DMS53 (cell line): ENCODE measurements around the gene MYH13.
A peak's percentile ranks its signal among the peaks of the same experiment; 100 is the strongest.
"Not testable (repeated sequence)": the region's sequence is repeated elsewhere in the genome, so short reads cannot be mapped to it uniquely, and the experiment has no call there.

Experiments
- DNase-seq: peaks from one replicate; lab custom pipeline; 2025; lab: John Stamatoyannopoulos, UW

The MYH13 gene

GRCh38 chr17:10304758-10305300 is 68.0 kb downstream of the MYH13 start:
- DNase-seq, result no peak

GRCh38 chr17:10297691-10298090 is 75.1 kb downstream of the MYH13 start:
- DNase-seq, result no peak

GRCh38 chr17:10295728-10296343 is 77.0 kb downstream of the MYH13 start:
- DNase-seq, result peak; percentile 56

GRCh38 chr17:10294180-10294579 is 78.6 kb downstream of the MYH13 start:
- no peak for DNase-seq

GRCh38 chr17:10292057-10292937 is 80.5 kb downstream of the MYH13 start:
- DNase-seq, result no peak

- not testable (repeated sequence) for DNase-seq
Measured at GRCh38 chr17:10291576-10291975, 81.2 kb downstream of the MYH13 start.

GRCh38 chr17:10290041-10290440 is 82.8 kb downstream of the MYH13 start:
- DNase-seq, result no peak

- DNase-seq, result no peak
Measured at GRCh38 chr17:10286324-10286723, 86.5 kb downstream of the MYH13 start.

GRCh38 chr17:10285896-10286295 is 86.9 kb downstream of the MYH13 start:
- no peak for DNase-seq

GRCh38 chr17:10280068-10280467 is 92.7 kb downstream of the MYH13 start:
- DNase-seq, result no peak

- DNase-seq, result no peak
Measured at GRCh38 chr17:10278218-10278617, 94.6 kb downstream of the MYH13 start.

- DNase-seq, result no peak
Measured at GRCh38 chr17:10276436-10276835, 96.4 kb downstream of the MYH13 start.

GRCh38 chr17:10275418-10275817 is 97.4 kb downstream of the MYH13 start:
- DNase-seq, result no peak

- no peak for DNase-seq
Measured at GRCh38 chr17:10271106-10271562, 101.7 kb downstream of the MYH13 start.

- no peak for DNase-seq
Measured at GRCh38 chr17:10270258-10270657, 102.5 kb downstream of the MYH13 start.

- DNase-seq, result no peak
Measured at GRCh38 chr17:10268005-10268404, 104.8 kb downstream of the MYH13 start.

GRCh38 chr17:10266296-10266876 is 106.4 kb downstream of the MYH13 start:
- no peak for DNase-seq

- no peak for DNase-seq
Measured at GRCh38 chr17:10265100-10265810, 107.6 kb downstream of the MYH13 start.

GRCh38 chr17:10264051-10264450 is 108.8 kb downstream of the MYH13 start:
- no peak for DNase-seq

GRCh38 chr17:10262451-10262850 is 110.4 kb downstream of the MYH13 start:
- no peak for DNase-seq

- DNase-seq, result no peak
Measured at GRCh38 chr17:10261098-10261497, 111.7 kb downstream of the MYH13 start.
